Stimulated activated CD4-positive, alpha-beta T cell treated with anti-CD3 and anti-CD28 coated beads, Interleukin-15, amount 100 ng/mL, for 48 hours (primary cell): Measurements from ENCODE around the gene CNGA2.
"Not testable (repeated sequence)": the region's sequence is repeated elsewhere in the genome, so short reads cannot be mapped to it uniquely, and the experiment has no call there.

ENCODE experiments used
- DNase-seq, 2 donors: peaks; one replicate each; pipeline ENCODE4 v3.0.0-alpha.2; 2020; ENCODE audit warnings: low read depth in 2 of 2

The CNGA2 gene

DNA sequence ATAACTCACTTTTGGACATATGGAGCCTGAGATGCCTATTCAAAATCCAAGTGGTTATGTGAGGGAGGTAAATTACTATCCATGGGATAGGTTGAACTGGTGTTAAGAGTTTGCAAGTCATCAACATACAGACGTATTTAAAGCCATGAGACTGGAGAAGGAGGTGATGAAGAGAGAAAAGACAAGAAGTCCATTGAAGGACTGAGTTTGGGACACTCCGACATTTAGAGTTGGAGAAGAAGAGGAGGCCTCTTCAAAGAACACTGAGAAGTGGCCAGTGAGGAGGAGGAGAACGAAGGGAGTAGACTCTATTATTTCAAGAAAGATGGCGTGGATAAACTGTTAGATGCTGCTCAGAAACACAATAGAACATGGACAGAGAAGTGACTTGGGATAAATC is at the start of gene CNGA2:
TSS of gene CNGA2 (plus strand) at position 301 of the 400 bp plus-strand sequence. CDS start 3,738 bp downstream, outside the sequence.
- DNase-seq, result no peak

DNA sequence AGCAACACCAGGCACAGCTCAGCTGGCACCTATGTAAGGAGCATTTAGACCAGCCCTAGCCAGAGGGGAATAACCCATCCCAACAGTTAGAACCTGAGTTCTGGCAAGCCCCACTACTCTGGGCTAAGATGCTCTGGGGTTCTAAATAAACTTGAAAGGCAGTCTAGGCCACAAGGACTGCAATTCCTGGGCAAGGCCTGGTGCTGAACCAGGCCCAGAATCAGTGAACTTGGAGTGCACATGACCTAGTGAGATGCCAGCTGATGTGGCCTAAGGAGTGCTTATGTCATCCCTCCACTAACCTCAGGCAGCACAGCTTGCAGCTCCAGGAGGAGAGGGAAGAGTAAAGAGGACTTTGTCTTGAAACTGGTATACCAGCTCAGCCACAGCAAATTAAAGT is 46.9 kb upstream of the CNGA2 start:
- no peak for DNase-seq

- no peak for DNase-seq
Measured at GRCh38 chrX:151688695-151689094, 45.9 kb upstream of the CNGA2 start.

DNA sequence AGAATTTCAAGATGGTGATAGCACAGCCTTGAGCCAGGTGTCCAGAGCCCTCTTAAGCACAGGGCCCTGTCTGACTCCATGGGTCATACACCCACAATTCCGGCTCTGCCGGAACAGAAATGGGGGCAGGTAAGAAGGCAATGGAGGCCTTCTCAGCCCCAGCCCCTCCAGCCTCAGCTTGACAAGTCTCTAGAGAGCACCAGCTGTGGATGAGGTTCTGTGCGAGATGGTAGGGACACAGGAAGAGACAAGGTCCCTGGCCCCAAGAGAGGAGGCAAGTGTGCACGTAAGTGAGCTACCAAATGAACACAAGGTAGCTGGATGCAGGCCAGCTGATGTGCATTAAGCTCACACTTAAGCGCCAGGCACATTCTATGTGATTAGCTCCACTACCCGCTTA is 41.7 kb upstream of the CNGA2 start:
- no peak for DNase-seq

GRCh38 chrX:151694121-151694520 is 40.4 kb upstream of the CNGA2 start:
- DNase-seq, result no peak

GRCh38 chrX:151694661-151695582 is 39.6 kb upstream of the CNGA2 start, which contains the start of gene PRRG3:
Gene PRRG3 (plus strand): TSS chrX:151695458. CDS start chrX:151698815, 3,357 bp downstream.
- no peak for DNase-seq

DNA sequence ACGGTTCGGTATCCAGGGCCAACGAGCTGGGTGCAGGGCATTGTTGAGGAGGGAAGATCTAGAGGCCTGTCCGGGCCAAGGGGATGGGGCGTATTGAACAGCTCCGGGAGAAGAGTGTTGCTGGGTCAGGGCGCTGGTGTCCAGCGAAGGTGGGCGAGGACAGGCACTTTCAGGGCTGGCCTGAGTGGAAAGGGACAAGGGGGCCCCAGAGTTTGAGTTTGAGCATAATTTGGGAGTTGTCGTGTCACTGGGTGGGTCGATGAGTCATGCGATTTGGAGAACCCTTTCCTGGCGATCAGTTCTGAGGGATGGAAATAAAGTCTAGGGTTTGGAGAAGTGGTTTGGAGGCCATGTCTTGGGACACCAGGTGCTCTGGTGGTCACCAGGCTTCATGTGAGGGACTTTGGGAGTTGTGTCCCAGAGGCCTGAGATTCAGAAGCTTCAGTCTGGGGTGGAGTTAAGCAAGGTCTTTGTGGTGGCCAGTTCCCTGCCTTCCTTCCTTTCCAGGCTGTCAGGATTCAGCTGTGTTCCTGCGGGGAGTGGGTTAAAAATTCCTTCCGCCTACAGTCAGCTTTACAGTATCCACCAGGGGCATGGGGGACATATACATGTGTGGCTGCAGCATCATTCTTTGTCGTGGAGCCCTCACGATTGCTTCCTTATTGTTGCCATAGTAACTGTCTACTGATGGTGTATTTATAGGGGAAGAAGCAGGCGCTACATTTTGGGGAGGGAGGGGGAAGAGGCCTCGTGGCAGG is 38.8 kb upstream of the CNGA2 start:
- DNase-seq, result no peak

GRCh38 chrX:151697082-151697481 is 37.5 kb upstream of the CNGA2 start:
- DNase-seq, result not testable (repeated sequence)

- DNase-seq, result no peak
Measured at GRCh38 chrX:151697522-151697921, 37.0 kb upstream of the CNGA2 start.

DNA sequence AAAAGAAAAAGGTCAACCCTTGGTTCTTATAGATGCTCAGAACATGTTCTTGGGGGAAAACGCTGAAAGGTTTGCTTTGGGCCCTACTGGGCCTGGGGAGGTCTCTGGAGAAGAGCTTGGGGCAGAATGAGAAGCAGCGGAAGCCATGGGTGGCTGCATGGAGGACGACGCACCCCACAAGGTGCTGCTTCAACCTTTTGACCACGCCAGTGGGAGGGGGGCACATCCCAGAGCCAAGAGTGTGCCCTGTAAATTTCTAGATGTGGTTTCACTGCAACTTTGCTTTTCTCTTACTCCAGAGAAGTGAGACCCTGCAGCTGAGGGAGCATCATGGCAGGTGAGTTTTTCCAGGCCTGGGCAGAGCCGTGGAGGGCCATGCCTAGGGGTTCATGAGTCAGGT is 36.1 kb upstream of the CNGA2 start:
- no peak for DNase-seq

GRCh38 chrX:151699746-151700145 is 34.8 kb upstream of the CNGA2 start:
- no peak for DNase-seq

DNA sequence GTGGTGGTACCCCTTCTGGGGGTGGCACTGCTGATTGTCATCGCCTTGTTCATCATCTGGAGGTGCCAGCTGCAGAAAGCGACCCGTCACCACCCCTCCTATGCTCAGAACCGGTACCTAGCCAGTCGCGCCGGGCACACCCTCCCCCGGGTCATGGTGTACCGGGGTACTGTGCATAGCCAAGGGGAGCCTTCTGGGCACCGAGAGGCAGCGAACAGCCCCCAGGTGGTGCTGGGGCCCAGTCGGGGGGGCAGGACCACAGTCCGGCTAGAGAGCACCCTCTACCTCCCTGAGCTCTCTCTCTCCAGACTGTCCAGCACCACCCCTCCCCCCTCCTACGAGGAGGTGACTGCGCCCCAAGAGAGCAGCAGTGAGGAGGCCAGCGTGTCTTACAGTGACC is 34.0 kb upstream of the CNGA2 start:
- no peak for DNase-seq

- DNase-seq, result no peak
Measured at GRCh38 chrX:151701071-151701470, 33.5 kb upstream of the CNGA2 start.

DNA sequence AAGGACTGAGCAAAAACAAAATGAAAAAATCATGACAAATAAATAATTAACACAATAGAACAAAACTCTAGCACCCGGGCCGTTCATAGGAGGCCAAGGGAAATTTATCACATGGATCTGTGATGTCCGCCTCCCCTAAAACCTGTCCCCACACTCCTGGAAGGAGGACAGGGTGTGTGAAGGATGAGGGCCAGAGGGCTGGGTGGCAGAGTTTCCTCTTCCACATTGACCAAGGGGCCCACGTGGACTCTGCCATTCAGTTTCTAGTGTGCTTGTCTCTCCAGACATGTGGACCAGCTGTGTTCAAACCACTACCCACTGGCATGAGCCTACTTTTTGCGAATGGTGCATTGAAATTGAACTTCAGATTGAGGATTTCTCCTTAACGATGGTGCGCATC is 33.0 kb upstream of the CNGA2 start:
- DNase-seq, result no peak

- DNase-seq, result no peak
Measured at GRCh38 chrX:151702026-151702714, 32.4 kb upstream of the CNGA2 start.

- DNase-seq, result no peak
Measured at GRCh38 chrX:151702741-151703340, 31.7 kb upstream of the CNGA2 start.

GRCh38 chrX:151703487-151703886 is 31.1 kb upstream of the CNGA2 start:
- DNase-seq, result no peak

- DNase-seq, result no peak
Measured at GRCh38 chrX:151704041-151704663, 30.4 kb upstream of the CNGA2 start.

DNA sequence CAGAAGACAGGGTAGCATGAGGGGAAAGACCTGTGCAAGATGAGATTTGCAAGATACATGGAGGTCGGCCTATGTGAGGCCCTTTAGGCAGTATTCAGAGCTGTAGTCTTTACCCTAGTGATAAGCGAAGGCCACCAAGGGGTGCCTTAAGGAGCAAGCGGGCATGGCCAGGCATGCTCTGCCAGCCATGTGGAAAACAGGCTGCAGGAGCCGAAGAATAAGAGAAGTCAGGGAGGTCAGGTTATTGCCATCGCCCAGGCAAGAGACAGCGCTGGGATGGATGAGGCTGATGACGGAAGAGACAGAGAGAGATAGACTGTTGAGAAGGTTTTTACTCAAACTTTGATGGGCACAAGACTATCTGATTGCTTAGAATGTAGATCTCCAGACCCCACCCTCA is 25.7 kb upstream of the CNGA2 start:
- DNase-seq, result no peak

DNA sequence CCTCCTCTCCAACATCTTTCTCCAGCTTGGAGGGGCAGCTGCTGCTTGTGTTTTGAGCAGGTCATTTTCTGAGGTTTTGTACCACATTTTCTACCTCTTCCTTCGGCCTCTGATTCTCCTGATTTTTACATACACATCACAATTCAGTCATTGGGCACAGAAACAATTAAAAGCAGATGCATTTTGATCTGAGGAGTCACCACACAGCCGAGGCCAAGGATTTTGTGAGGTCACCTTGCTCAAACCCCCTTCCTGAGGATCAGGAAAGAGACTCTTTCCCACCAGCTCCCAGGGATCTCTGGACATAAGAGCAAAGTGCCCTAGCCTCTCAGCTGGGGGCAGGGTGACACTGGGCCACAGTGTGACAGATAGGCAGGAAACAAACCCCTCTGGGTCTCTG is 24.1 kb upstream of the CNGA2 start:
- no peak for DNase-seq

DNA sequence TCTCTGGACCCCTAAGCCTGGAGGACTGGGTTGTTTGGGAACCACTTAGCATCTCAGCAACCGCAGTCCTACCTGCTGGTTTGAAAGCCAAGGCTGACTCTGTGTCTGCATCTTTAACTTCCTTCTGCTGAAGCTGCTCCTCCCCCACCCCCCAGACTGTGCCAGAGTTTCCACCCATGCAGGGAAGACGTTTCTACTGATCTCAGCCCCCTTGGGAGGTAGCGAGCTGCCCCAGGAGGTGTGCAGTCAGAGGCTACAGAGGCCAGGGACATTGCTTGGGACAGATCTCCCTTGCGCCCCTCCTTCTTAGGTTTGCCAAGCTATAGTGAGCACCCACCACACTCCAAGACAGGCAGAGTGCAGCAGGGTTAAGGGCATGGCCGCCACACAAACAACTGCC is 23.4 kb upstream of the CNGA2 start:
- DNase-seq, result no peak
